ENCODE measurements around the gene GPBAR1. TPM values are rescaled to one million over a fixed set of nuclear protein-coding genes. Genes with fewer than 3 reads are reported as not detected.
A peak's percentile ranks its signal among the peaks of the same experiment; 100 is the strongest.

GPBAR1 gene
- total RNA-seq, 4 donors from 2014 or later: 0.63 to 2.1 (median 1.4) TPM

DNA sequence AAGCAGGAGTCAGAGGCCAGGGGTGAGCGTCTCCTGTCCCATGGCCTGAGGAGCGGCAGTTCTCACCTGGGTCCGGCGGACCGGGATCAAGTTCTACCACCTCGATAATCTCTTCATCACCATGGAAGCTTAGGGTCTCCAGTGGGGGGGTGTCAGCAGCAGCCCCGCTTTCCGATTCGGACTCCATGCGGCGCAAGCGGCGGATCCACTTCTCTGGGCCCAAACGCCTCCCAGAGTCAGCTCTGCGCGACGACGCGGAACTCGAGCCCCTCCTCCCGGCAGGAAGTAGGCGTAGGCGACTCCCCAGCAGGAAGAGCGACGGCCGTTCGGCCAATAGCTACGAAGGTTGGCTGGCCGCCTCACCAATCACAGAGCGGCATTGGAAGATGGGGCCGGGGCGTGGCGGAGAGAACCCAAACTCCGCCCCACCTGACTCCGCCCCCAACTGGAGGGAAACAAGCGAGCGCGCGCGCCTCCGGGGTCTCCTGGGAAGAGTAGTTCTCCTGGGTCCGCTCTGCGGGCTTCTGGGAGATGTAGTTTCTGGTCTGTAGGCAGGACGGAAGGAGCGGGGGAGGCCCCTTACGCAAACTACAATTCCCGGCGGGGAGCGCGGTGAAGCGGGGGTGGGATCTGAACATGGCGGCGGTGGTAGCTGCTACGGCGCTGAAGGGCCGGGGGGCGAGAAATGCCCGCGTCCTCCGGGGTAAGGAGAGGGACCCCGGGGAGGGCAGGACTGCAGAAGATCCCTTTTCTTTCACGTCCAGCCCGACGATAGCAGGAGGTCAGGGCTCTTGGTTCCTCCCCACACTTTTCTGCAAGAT is 9.3 kb downstream of the GPBAR1 start, which contains the start of the genes AAMP and PNKD:
Gene AAMP (minus strand): TSS at position 238 of the 821 bp plus-strand sequence. CDS start 51 bp downstream, at position 187.
Gene PNKD (plus strand): TSS at position 620 of the 821 bp plus-strand sequence. CDS start 17 bp downstream, at position 637.
- Histone ChIP-seq H3K27ac (peak within 1 kb of the TSS; percentile 55 to 84 (median 83)), H3K9me3 (no peaks in the 10 kb centered on the region), H3K27me3 (no peaks in the 10 kb centered on the region), H3K4me1 (peaks cover 32 to 46% of the 10 kb centered on the region in 2 donors), H3K36me3 (peaks cover 32 to 38% of the 10 kb centered on the region in 2 donors), H3K4me3 (replicated peaks in 1 of 3) (peak within 1 kb of the TSS; percentile 29 to 88 (median 85))
- intact Hi-C loops (cut with DNase I): loop anchor here (5.0 to 10.0 kb wide), 3 partner anchors 55 to 295 kb away; partner anchors contain the start of genes ARPC2, CNOT9 and USP37
- peak in 1 of 2 donors; percentile 79 for TF ChIP-seq POLR2A (IDR thresholded peaks at IDR 0.05)
- TF ChIP-seq, protein P1, sequence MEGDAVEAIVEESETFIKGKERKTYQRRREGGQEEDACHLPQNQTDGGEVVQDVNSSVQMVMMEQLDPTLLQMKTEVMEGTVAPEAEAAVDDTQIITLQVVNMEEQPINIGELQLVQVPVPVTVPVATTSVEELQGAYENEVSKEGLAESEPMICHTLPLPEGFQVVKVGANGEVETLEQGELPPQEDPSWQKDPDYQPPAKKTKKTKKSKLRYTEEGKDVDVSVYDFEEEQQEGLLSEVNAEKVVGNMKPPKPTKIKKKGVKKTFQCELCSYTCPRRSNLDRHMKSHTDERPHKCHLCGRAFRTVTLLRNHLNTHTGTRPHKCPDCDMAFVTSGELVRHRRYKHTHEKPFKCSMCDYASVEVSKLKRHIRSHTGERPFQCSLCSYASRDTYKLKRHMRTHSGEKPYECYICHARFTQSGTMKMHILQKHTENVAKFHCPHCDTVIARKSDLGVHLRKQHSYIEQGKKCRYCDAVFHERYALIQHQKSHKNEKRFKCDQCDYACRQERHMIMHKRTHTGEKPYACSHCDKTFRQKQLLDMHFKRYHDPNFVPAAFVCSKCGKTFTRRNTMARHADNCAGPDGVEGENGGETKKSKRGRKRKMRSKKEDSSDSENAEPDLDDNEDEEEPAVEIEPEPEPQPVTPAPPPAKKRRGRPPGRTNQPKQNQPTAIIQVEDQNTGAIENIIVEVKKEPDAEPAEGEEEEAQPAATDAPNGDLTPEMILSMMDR (IDR thresholded peaks at IDR 0.05): peak in 1 of 6 experiments; percentile 13
- peak; percentile 100 for DNase-seq
- 0% methylated on average over 30 to 39 of the region's 64 CpGs for WGBS, 2 donors

DNA sequence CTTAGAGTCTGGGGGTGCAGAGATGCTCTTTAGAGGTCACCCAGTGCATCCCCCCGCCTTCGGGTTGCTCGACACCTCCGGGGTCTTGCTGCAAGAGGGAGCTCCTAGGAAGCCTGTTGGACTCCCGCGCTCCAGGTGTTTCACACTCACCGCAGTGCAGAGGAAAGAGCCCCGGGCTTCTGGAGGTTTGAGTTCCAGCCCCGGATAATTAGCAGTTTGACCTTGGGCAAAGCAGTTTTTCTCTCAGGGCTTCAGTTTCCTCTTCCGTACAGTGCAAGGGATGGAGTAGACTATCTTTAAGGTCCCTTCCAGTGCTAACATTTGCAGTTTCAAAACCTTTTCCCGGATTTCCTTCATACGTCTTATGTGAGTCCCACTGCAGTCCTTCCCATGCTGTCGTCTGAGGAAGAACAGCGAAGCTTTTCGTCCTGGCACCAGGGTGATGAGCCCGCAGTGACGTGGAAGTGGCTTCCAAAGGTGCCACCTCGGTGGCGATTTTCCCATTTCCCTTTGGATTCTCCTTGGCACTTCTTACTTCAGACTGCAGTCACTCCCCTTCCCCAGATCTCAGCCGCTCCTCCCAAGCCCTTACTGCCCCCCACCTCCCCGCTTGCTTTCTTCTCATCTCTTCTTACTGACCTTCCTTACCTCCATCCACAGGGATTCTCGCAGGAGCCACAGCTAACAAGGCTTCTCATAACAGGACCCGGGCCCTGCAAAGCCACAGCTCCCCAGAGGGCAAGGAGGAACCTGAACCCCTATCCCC is 10.1 kb downstream of the GPBAR1 start:
- Histone ChIP-seq H3K9me3 (no peaks in the 10 kb centered on the region), H3K4me1 (peaks cover 32 to 46% of the 10 kb centered on the region in 2 donors), H3K27me3 (no peaks in the 10 kb centered on the region), H3K27ac (peak overlapping the region; percentile 55 to 84 (median 83)), H3K36me3 (peaks cover 32 to 38% of the 10 kb centered on the region in 2 donors), H3K4me3 (replicated peaks in 1 of 3) (peak overlapping the region; percentile 27 to 88 (median 85))
- DNase-seq: no peak
- TF ChIP-seq, protein P1 (IDR thresholded peaks at IDR 0.05): no peak
- no peak for TF ChIP-seq POLR2A (IDR thresholded peaks at IDR 0.05)
- WGBS, 2 donors: 3% methylated on average over 23 of the region's 23 CpGs
- intact Hi-C loops (cut with DNase I): loop anchor here (5.0 kb wide), 1 partner anchor 131 kb away; no protein-coding TSS in a partner anchor

DNA sequence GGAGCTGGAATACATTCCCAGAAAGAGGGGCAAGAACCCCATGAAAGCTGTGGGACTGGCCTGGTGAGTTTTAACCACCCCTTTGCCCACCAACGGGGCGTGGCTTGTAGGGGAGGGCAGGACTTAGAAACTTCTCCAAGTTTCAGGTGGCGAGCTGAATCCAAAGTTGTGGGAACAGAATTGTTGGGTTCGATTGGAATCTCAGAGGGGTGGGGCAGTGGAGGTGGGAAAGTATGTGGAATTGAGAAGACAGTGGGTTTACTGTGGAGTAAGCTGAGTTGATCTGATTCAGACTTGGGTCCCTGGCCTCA is 10.6 kb downstream of the GPBAR1 start:
- WGBS, 2 donors: 44 to 52% methylated on average over 4 of the region's 4 CpGs

DNA sequence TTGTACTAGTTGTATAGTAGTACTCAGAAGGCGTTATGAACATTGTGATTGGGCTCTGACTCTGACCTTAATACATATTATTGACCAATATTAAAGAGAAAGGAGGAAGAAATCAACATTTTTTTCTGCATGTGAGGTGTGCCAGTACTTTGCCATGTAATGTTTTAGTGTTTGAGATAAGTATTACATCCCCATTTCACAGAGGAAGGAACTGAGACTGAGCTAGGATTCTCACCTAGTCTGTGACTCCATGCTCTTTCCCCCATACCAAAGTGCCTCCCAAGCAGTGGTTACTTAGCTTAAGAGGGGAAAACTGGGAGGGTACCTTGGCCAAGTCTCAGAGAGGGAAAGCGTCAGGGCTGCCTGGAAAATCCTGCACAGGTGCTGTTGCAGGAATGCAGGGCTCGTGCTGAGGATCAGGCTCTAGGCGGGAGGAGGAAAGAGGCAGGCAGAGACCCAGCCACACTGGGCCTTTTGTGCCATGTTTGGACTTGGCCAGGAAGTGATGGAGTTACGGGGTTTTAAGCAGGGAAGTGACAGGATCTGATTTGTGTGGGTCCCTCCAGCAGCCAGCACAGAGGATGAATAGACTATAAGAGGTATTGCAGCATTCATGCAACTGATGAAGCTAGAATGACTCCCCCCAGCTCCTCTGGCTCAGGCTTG is 11.2 kb downstream of the GPBAR1 start:
- peaks cover 34 to 40% of the 10 kb centered on the region in 2 donors for H3K36me3 ChIP-seq
- intact Hi-C loops (cut with DNase I): loop anchor here (5.0 kb wide), 1 partner anchor 130 kb away; no protein-coding TSS in a partner anchor
- peak overlapping the region; percentile 72 to 84 (median 83) for H3K27ac ChIP-seq
- H3K9me3 ChIP-seq: no peaks in the 10 kb centered on the region
- TF ChIP-seq, protein P1 (IDR thresholded peaks at IDR 0.05): no peak
- TF ChIP-seq POLR2A (IDR thresholded peaks at IDR 0.05): no peak
- H3K4me3 ChIP-seq (replicated peaks in 1 of 3): peak overlapping the region in 1 of 3 donors; percentile 88
- no peaks in the 10 kb centered on the region for H3K27me3 ChIP-seq
- peaks cover 33 to 46% of the 10 kb centered on the region in 2 donors for H3K4me1 ChIP-seq
- no peak for DNase-seq
- 54 to 68% methylated on average over 5 of the region's 5 CpGs for whole genome bisulfite sequencing, 2 donors

More for the DNA sequence above, 10.6 kb downstream of the GPBAR1 start:
- Histone ChIP-seq H3K9me3 (no peaks in the 10 kb centered on the region), H3K27ac (peak overlapping the region; percentile 55 to 84 (median 83)), H3K4me1 (peaks cover 32 to 46% of the 10 kb centered on the region in 2 donors), H3K27me3 (no peaks in the 10 kb centered on the region), H3K4me3 (replicated peaks in 1 of 3) (peak overlapping the region in 1 of 3 donors; percentile 88), H3K36me3 (peaks cover 32 to 40% of the 10 kb centered on the region in 2 donors)
- intact Hi-C loops (cut with DNase I): loop anchor here (5.0 kb wide), 1 partner anchor 131 kb away; no protein-coding TSS in a partner anchor
- peak; percentile 43 to 55 for DNase-seq
- TF ChIP-seq, protein P1 (IDR thresholded peaks at IDR 0.05): no peak
- TF ChIP-seq POLR2A (IDR thresholded peaks at IDR 0.05): no peak

Measured in thyroid gland (tissue), 4 donors.